GM21786 (cell line): ENCODE data around the gene USP17L19.
"Not testable (repeated sequence)": the region's sequence is repeated elsewhere in the genome, so short reads cannot be mapped to it uniquely, and the experiment has no call there.

Source experiments
- ATAC-seq: cut with Tn5 transposase; IDR thresholded peaks from one replicate; pipeline ENCODE4 v1.9.1; 2021; ENCODE audit not compliant: unreplicated experiment

The USP17L19 gene

GRCh38 chr4:9253078-9253477 is at the start of gene USP17L19:
Gene USP17L19 (plus strand): TSS chr4:9253378. CDS start chr4:9253378, 0 bp downstream.
- not testable (repeated sequence) for ATAC-seq

GRCh38 chr4:9210357-9210756 is 42.8 kb upstream of the USP17L19 start, which contains the start of gene USP17L10:
Gene USP17L10 (plus strand): TSS chr4:9210657. CDS start chr4:9210657, 0 bp downstream.
- not testable (repeated sequence) for ATAC-seq

GRCh38 chr4:9214701-9215100 is 38.5 kb upstream of the USP17L19 start:
- ATAC-seq, result not testable (repeated sequence)

GRCh38 chr4:9215105-9215504 is 38.1 kb upstream of the USP17L19 start, which contains the start of gene USP17L11:
Gene USP17L11 (plus strand): TSS chr4:9215405. CDS start chr4:9215405, 0 bp downstream.
- ATAC-seq, result not testable (repeated sequence)

- ATAC-seq, result not testable (repeated sequence)
Observed at GRCh38 chr4:9219852-9220251, 33.3 kb upstream of the USP17L19 start, which contains the start of gene USP17L12. Gene USP17L12 (plus strand): TSS chr4:9220152. CDS start chr4:9220152, 0 bp downstream.

- ATAC-seq, result not testable (repeated sequence)
Observed at GRCh38 chr4:9224596-9224995, 28.6 kb upstream of the USP17L19 start, which contains the start of gene USP17L13. Gene USP17L13 (plus strand): TSS chr4:9224896. CDS start chr4:9224896, 0 bp downstream.

GRCh38 chr4:9230249-9230648 is 22.9 kb upstream of the USP17L19 start:
- ATAC-seq, result not testable (repeated sequence)

- not testable (repeated sequence) for ATAC-seq
Observed at GRCh38 chr4:9234085-9234484, 19.1 kb upstream of the USP17L19 start, which contains the start of gene USP17L15. Gene USP17L15 (plus strand): TSS chr4:9234385. CDS start chr4:9234385, 0 bp downstream.

GRCh38 chr4:9238461-9238860 is 14.7 kb upstream of the USP17L19 start:
- ATAC-seq, result not testable (repeated sequence)

GRCh38 chr4:9243579-9243978 is 9.6 kb upstream of the USP17L19 start, which contains the start of gene USP17L17:
Gene USP17L17 (plus strand): TSS chr4:9243879. CDS start chr4:9243879, 0 bp downstream.
- not testable (repeated sequence) for ATAC-seq

- not testable (repeated sequence) for ATAC-seq
Observed at GRCh38 chr4:9247953-9248680, 5.1 kb upstream of the USP17L19 start, which contains the start of gene USP17L18. Gene USP17L18 (plus strand): TSS chr4:9248630. CDS start chr4:9248630, 0 bp downstream.

- not testable (repeated sequence) for ATAC-seq
Observed at GRCh38 chr4:9257824-9258223, 4.6 kb downstream of the USP17L19 start, which contains the start of gene USP17L20. Gene USP17L20 (plus strand): TSS chr4:9258124. CDS start chr4:9258124, 0 bp downstream.

- ATAC-seq, result not testable (repeated sequence)
Observed at GRCh38 chr4:9262572-9262971, 9.4 kb downstream of the USP17L19 start, which contains the start of gene USP17L21. Gene USP17L21 (plus strand): TSS chr4:9262872. CDS start chr4:9262872, 0 bp downstream.

- not testable (repeated sequence) for ATAC-seq
Observed at GRCh38 chr4:9267319-9267718, 14.1 kb downstream of the USP17L19 start, which contains the start of gene USP17L22. Gene USP17L22 (plus strand): TSS chr4:9267619. CDS start chr4:9267619, 0 bp downstream.

GRCh38 chr4:9271719-9272118 is 18.5 kb downstream of the USP17L19 start:
- ATAC-seq, result not testable (repeated sequence)
